H9 (cell line): ENCODE data around the gene COMMD1. TPM values are rescaled to one million over a fixed set of nuclear protein-coding genes. Genes with fewer than 3 reads are reported as not detected.

Experiments used
- DNase-seq: peaks from one replicate; pipeline ENCODE4 v3.0.0-alpha.2; 2017
- H2AFZ ChIP-seq: one replicate; pipeline ENCODE4 v1.6.1; 2013; ENCODE audit warnings: mild to moderate bottlenecking, low read length, control low read depth, moderate library complexity
- H2AK5ac ChIP-seq: 2 replicates; pipeline ENCODE4 v1.6.1; 2013; ENCODE audit warnings: low read length, control low read depth, mixed read lengths; ENCODE audit not compliant: insufficient read length
- H2BK120ac ChIP-seq: one replicate; pipeline ENCODE4 v1.6.1; 2013; ENCODE audit warnings: low read depth, mild to moderate bottlenecking, low read length, control low read depth, inconsistent platforms; ENCODE audit not compliant: poor library complexity, severe bottlenecking
- H2BK12ac ChIP-seq: 2 replicates; pipeline ENCODE4 v1.6.1; 2013; ENCODE audit warnings: low read length, control low read depth, mixed read lengths, low read depth; ENCODE audit not compliant: insufficient read length
- H2BK15ac ChIP-seq: 2 replicates; pipeline ENCODE4 v1.6.1; 2013; ENCODE audit warnings: low read depth, low read length, control low read depth
- H2BK20ac ChIP-seq: one replicate; pipeline ENCODE4 v1.6.1; 2013; ENCODE audit warnings: low read depth, mild to moderate bottlenecking, low read length, control low read depth, inconsistent platforms; ENCODE audit not compliant: poor library complexity, severe bottlenecking
- H2BK5ac ChIP-seq: 2 replicates; pipeline ENCODE4 v1.6.1; 2013; ENCODE audit warnings: low read length, control low read depth, mixed read lengths; ENCODE audit not compliant: insufficient read length
- H3K14ac ChIP-seq: 2 replicates; pipeline ENCODE4 v1.6.1; 2013; ENCODE audit warnings: low read length, control low read depth; ENCODE audit not compliant: insufficient read depth
- H3K18ac ChIP-seq: 2 replicates; pipeline ENCODE4 v1.6.1; 2013; ENCODE audit warnings: low read depth, mild to moderate bottlenecking, mixed read lengths, low read length, control low read depth; ENCODE audit not compliant: insufficient read length
- H3K23ac ChIP-seq: 2 replicates; pipeline ENCODE4 v1.6.1; 2013; ENCODE audit warnings: low read length, control low read depth, mixed read lengths, low read depth; ENCODE audit not compliant: insufficient read length
- H3K23me2 ChIP-seq: 2 replicates; pipeline ENCODE4 v1.6.1; 2013; ENCODE audit warnings: low read depth, mild to moderate bottlenecking, mixed read lengths, low read length, control low read depth; ENCODE audit not compliant: insufficient read length, poor library complexity, severe bottlenecking
- H3K27ac ChIP-seq: 2 replicates; pipeline ENCODE4 v1.5.1; 2013; ENCODE audit warnings: low read length, control low read depth, mixed read lengths, low read depth; ENCODE audit not compliant: insufficient read length
- H3K27me3 ChIP-seq: 2 replicates; pipeline ENCODE4 v1.6.1; 2013; ENCODE audit warnings: low read length, control low read depth, inconsistent platforms; ENCODE audit not compliant: insufficient read depth
- H3K4ac ChIP-seq: 2 replicates; pipeline ENCODE4 v1.6.1; 2013; ENCODE audit warnings: low read depth, mild to moderate bottlenecking, control low read depth, inconsistent platforms, low read length, moderate library complexity
- H3K4me1 ChIP-seq: 2 replicates; pipeline ENCODE4 v1.6.1; 2013; ENCODE audit warnings: low read length, control low read depth, inconsistent platforms; ENCODE audit not compliant: insufficient read depth
- H3K4me2 ChIP-seq: 2 replicates; pipeline ENCODE4 v1.6.1; 2013; ENCODE audit warnings: low read length, control low read depth, mixed read lengths; ENCODE audit not compliant: insufficient read length, insufficient read depth
- H3K56ac ChIP-seq: 2 replicates; pipeline ENCODE4 v1.6.1; 2013; ENCODE audit warnings: low read depth, mild to moderate bottlenecking, mixed read lengths, low read length, control low read depth; ENCODE audit not compliant: insufficient read length
- H3K79me1 ChIP-seq: 2 replicates; pipeline ENCODE4 v1.6.1; 2013; ENCODE audit warnings: low read depth, mild to moderate bottlenecking, moderate library complexity, low read length, control low read depth, inconsistent platforms; ENCODE audit not compliant: insufficient read depth, poor library complexity, severe bottlenecking
- H3K79me2 ChIP-seq: 2 replicates; pipeline ENCODE4 v1.6.1; 2013; ENCODE audit warnings: low read length, control low read depth, inconsistent platforms; ENCODE audit not compliant: insufficient read depth
- H3K9ac ChIP-seq: 2 replicates; pipeline ENCODE4 v1.6.1; 2013; ENCODE audit warnings: low read length, control low read depth, mixed read lengths; ENCODE audit not compliant: insufficient read length; ENCODE audit errors: extremely low read depth
- H3K9me3 ChIP-seq: one replicate; pipeline ENCODE4 v1.6.1; 2013; ENCODE audit warnings: low read depth, low read length, inconsistent platforms; ENCODE audit not compliant: control insufficient read depth
- H3T11ph ChIP-seq: one replicate; pipeline ENCODE4 v1.6.1; 2013; ENCODE audit warnings: mild to moderate bottlenecking, low read length, control low read depth, inconsistent platforms
- H4K20me1 ChIP-seq: one replicate; pipeline ENCODE4 v1.6.1; 2013; ENCODE audit not compliant: control insufficient read depth, insufficient read length, insufficient read depth
- H4K5ac ChIP-seq: 2 replicates; pipeline ENCODE4 v1.6.1; 2013; ENCODE audit warnings: low read depth, mild to moderate bottlenecking, mixed read lengths, low read length, control low read depth; ENCODE audit not compliant: insufficient read length
- H4K8ac ChIP-seq: replicated peaks from 2 replicates; pipeline ENCODE4 v1.6.1; 2013; ENCODE audit warnings: low read length, control low read depth, mixed read lengths, low read depth; ENCODE audit not compliant: insufficient read length
- H4K91ac ChIP-seq: 2 replicates; pipeline ENCODE4 v1.6.1; 2013; ENCODE audit warnings: low read depth, mild to moderate bottlenecking, moderate library complexity, mixed read lengths, low read length, control low read depth; ENCODE audit not compliant: insufficient read length
- H3K27ac Mint-ChIP-seq, 3 experiments: 2 replicates in 2 of 3; 3 replicates in 1 of 3; pipeline ENCODE4 v1.8.0; 2020 to 2021; ENCODE audit warnings: mixed read lengths in 3 of 3, mild to moderate bottlenecking in 1 of 3, moderate library complexity in 1 of 3
- H3K27me3 Mint-ChIP-seq: 2 replicates; pipeline ENCODE4 v1.8.0; 2021; ENCODE audit warnings: low read depth, mild to moderate bottlenecking, moderate library complexity, mixed read lengths
- H3K36me3 Mint-ChIP-seq, 3 experiments: 2 replicates in 2 of 3; 3 replicates in 1 of 3; pipeline ENCODE4 v1.8.0; 2020 to 2021; ENCODE audit warnings: low read depth in 3 of 3, mixed read lengths in 3 of 3; ENCODE audit not compliant: insufficient read depth in 1 of 3
- H3K4me1 Mint-ChIP-seq, 2 experiments: 2 replicates each; pipeline ENCODE4 v1.8.0; 2020; ENCODE audit warnings: mixed read lengths in 2 of 2
- H3K4me3 Mint-ChIP-seq, 2 experiments: 2 replicates in 1 of 2; 3 replicates in 1 of 2; pipeline ENCODE4 v1.8.0; 2020 to 2021; ENCODE audit warnings: mild to moderate bottlenecking in 2 of 2, mixed read lengths in 2 of 2, moderate library complexity in 1 of 2
- H3K9me3 Mint-ChIP-seq, 2 experiments: 2 replicates in 1 of 2; 3 replicates in 1 of 2; pipeline ENCODE4 v1.8.0; 2020; ENCODE audit warnings: mild to moderate bottlenecking in 2 of 2, mixed read lengths in 2 of 2, moderate library complexity in 1 of 2
- CTCF ChIP-seq: fragments of 200-600 bp; sonication (generic); conservative IDR thresholded peaks from 3 replicates; pipeline ENCODE4 v1.8.0; 2021; ENCODE audit warnings: antibody characterized with exemption, mild to moderate bottlenecking
- WGBS: extraction: QIAGEN DNeasy Blood & Tissue Kit; methylation state at CpG from one replicate; pipeline ENCODE4 v1.1.7; 2013; ENCODE audit warnings: missing lambda C conversion rate, low lambda C conversion rate, mixed read lengths; ENCODE audit not compliant: insufficient read length; ENCODE audit errors: extremely low coverage; 5-methylcytosine and 5-hydroxymethylcytosine counted together
- total RNA-seq: library from RNA; stranded (reverse); gene quantifications from 2 replicates; pipeline ENCODE4 v1.2.1, GENCODE V29; 2021

COMMD1 gene
- total RNA-seq, 1 experiment from 2014 or later: 31.5 TPM

GRCh38 chr2:61900281-61900680 is 5.2 kb upstream of the COMMD1 start:
- no peak overlapping the region for H2AK5ac ChIP-seq
- H3T11ph ChIP-seq: no peak overlapping the region
- no peaks in the 10 kb centered on the region for H3K27me3 ChIP-seq
- H3K23ac ChIP-seq: no peak overlapping the region
- no peak overlapping the region for H3K4ac ChIP-seq
- H4K20me1 ChIP-seq: no peaks in the 10 kb centered on the region
- H3K14ac ChIP-seq: no peak overlapping the region
- H2BK15ac ChIP-seq: no peak overlapping the region
- no peak overlapping the region for H2BK120ac ChIP-seq
- H3K23me2 ChIP-seq: no peaks in the 10 kb centered on the region
- Mint-ChIP-seq H3K27ac (no peak overlapping the region), H3K4me1 (peaks cover 5 to 6% of the 10 kb centered on the region in 2 experiments; a peak in 3 of 4 replicates), H3K9me3 (no peaks in the 10 kb centered on the region), H3K4me3 (no peak overlapping the region; a peak in 1 of 5 replicates), H3K36me3 (no peaks in the 10 kb centered on the region), H3K27me3 (no peaks in the 10 kb centered on the region)
- no peak overlapping the region for H3K9ac ChIP-seq
- no peak overlapping the region for H3K4me2 ChIP-seq
- WGBS: no CpG with 5 or more reads among the region's 1 CpG
- H4K5ac ChIP-seq: no peak overlapping the region
- H3K56ac ChIP-seq: no peak overlapping the region
- no peaks in the 10 kb centered on the region for H3K9me3 ChIP-seq
- no peak overlapping the region for H2BK5ac ChIP-seq
- no peak for TF ChIP-seq CTCF
- H3K4me1 ChIP-seq: no peaks in the 10 kb centered on the region
- no peak overlapping the region for H2AFZ ChIP-seq
- no peak overlapping the region for H2BK12ac ChIP-seq
- no peak for DNase-seq
- H3K27ac ChIP-seq: no peak overlapping the region
- no peak overlapping the region for H4K8ac ChIP-seq
- H4K91ac ChIP-seq: no peak overlapping the region
- no peak overlapping the region for H3K18ac ChIP-seq
- H3K79me1 ChIP-seq: no peaks in the 10 kb centered on the region
- no peak overlapping the region for H2BK20ac ChIP-seq
- H3K79me2 ChIP-seq: no peaks in the 10 kb centered on the region
